HepG2 (cell line): Measurements from ENCODE around the gene SRSF11. TPM values are rescaled to one million over a fixed set of nuclear protein-coding genes. Genes with fewer than 3 reads are reported as not detected.
A peak's percentile ranks its signal among the peaks of the same experiment; 100 is the strongest.

Experiments
- ARNT2 ChIP-seq: sonication (generic); formaldehyde crosslinking; IDR thresholded peaks from 2 replicates; pipeline ENCODE4 v1.8.0; 2022; ENCODE audit warnings: mild to moderate bottlenecking, low read depth, missing genetic modification reagents, moderate library complexity
- CCDC6 ChIP-seq: sonication (generic); formaldehyde crosslinking; IDR thresholded peaks from 2 replicates; pipeline ENCODE4 v1.8.1; 2022; ENCODE audit warnings: mild to moderate bottlenecking, missing genetic modification reagents, moderate library complexity
- FLYWCH1 ChIP-seq: sonication (generic); formaldehyde crosslinking; IDR thresholded peaks from 2 replicates; pipeline ENCODE4 v1.8.1; 2023; ENCODE audit warnings: mild to moderate bottlenecking, missing genetic modification reagents
- FOXM1 ChIP-seq: sonication (generic); formaldehyde crosslinking; IDR thresholded peaks from 2 replicates; pipeline ENCODE4 v1.5.0; 2020; ENCODE audit warnings: missing genetic modification reagents
- REL ChIP-seq: sonication (generic); formaldehyde crosslinking; conservative IDR thresholded peaks from 2 replicates; pipeline ENCODE4 v1.8.0; 2022; ENCODE audit warnings: mild to moderate bottlenecking, missing genetic modification reagents, moderate library complexity
- ZBTB20 ChIP-seq: sonication (generic); formaldehyde crosslinking; IDR thresholded peaks from 2 replicates; pipeline ENCODE4 v1.8.1; 2023; ENCODE audit warnings: missing genetic modification reagents, low read depth, mild to moderate bottlenecking, borderline replicate concordance
- ZFP91 ChIP-seq: sonication (generic); formaldehyde crosslinking; IDR thresholded peaks from 2 replicates; pipeline ENCODE4 v1.9.0; 2022; ENCODE audit warnings: missing genetic modification reagents, mild to moderate bottlenecking, borderline replicate concordance
- ZNF850 ChIP-seq: sonication (generic); formaldehyde crosslinking; conservative IDR thresholded peaks from 2 replicates; pipeline ENCODE4 v1.9.0; 2021; ENCODE audit warnings: mild to moderate bottlenecking, missing genetic modification reagents
- ZSCAN21 ChIP-seq: sonication (generic); formaldehyde crosslinking; IDR thresholded peaks from 2 replicates; pipeline ENCODE4 v1.8.0; 2022; ENCODE audit warnings: mild to moderate bottlenecking, missing genetic modification reagents, moderate library complexity, borderline replicate concordance
- ZXDC ChIP-seq: sonication (generic); formaldehyde crosslinking; IDR thresholded peaks from 2 replicates; pipeline ENCODE4 v1.5.0; 2020; ENCODE audit warnings: mild to moderate bottlenecking, missing genetic modification reagents
- polyA plus RNA-seq, 8 experiments: library from polyadenylated mRNA; depleted of rRNA in 3 of 8; stranded (reverse) in 7 of 8; unstranded in 1 of 8; fragments of >200 nt; fragmentation: Illumina TruSeq in 4 of 8; extraction: Trizol in 4 of 8; gene quantifications; 2 replicates each; pipeline versions ENCODE4 v1.2.1 to v1.2.3, GENCODE V29; 2011 to 2016; ENCODE audit warnings: low read depth in 4 of 8, missing spikeins in 1 of 8, mixed read lengths in 1 of 8; ENCODE audit not compliant: insufficient read depth in 1 of 8
- total RNA-seq, 5 experiments: library from RNA; depleted of rRNA; stranded (reverse); fragments of >200 nt; fragmentation: Illumina TruSeq; extraction: Trizol; gene quantifications; 2 replicates each; pipeline ENCODE4 v1.2.3, GENCODE V29; 2016; ENCODE audit warnings: low read depth in 1 of 5
- TF ChIP-seq, protein P1 (sequence below): sonication (generic); formaldehyde crosslinking; IDR thresholded peaks from 2 replicates; pipeline ENCODE4 v1.5.1; 2020; ENCODE audit warnings: mild to moderate bottlenecking, missing genetic modification reagents, borderline replicate concordance
- TF ChIP-seq, protein P2 (sequence below): IDR thresholded peaks from 2 replicates; pipeline ENCODE4 v1.6.1; 2016; ENCODE audit warnings: missing biosample characterization, missing genetic modification reagents, low read depth
- TF ChIP-seq, protein P3 (sequence below): sonication (generic); formaldehyde crosslinking; IDR thresholded peaks from 2 replicates; pipeline ENCODE4 v1.5.0; 2020; ENCODE audit warnings: missing genetic modification reagents

Gene SRSF11
- total and polyA plus RNA-seq, 2 of the 13 experiments (the other 11 are each of a cell fraction or from before 2014, with no cell fraction given), result 118 to 381 TPM

- TF ChIP-seq ZFP91 (CRISPR knock-in tag), result peak; percentile 94
- peak; percentile 42; the same call in 1 of the 2 replicates for TF ChIP-seq REL (CRISPR knock-in tag)
- TF ChIP-seq, protein P1, sequence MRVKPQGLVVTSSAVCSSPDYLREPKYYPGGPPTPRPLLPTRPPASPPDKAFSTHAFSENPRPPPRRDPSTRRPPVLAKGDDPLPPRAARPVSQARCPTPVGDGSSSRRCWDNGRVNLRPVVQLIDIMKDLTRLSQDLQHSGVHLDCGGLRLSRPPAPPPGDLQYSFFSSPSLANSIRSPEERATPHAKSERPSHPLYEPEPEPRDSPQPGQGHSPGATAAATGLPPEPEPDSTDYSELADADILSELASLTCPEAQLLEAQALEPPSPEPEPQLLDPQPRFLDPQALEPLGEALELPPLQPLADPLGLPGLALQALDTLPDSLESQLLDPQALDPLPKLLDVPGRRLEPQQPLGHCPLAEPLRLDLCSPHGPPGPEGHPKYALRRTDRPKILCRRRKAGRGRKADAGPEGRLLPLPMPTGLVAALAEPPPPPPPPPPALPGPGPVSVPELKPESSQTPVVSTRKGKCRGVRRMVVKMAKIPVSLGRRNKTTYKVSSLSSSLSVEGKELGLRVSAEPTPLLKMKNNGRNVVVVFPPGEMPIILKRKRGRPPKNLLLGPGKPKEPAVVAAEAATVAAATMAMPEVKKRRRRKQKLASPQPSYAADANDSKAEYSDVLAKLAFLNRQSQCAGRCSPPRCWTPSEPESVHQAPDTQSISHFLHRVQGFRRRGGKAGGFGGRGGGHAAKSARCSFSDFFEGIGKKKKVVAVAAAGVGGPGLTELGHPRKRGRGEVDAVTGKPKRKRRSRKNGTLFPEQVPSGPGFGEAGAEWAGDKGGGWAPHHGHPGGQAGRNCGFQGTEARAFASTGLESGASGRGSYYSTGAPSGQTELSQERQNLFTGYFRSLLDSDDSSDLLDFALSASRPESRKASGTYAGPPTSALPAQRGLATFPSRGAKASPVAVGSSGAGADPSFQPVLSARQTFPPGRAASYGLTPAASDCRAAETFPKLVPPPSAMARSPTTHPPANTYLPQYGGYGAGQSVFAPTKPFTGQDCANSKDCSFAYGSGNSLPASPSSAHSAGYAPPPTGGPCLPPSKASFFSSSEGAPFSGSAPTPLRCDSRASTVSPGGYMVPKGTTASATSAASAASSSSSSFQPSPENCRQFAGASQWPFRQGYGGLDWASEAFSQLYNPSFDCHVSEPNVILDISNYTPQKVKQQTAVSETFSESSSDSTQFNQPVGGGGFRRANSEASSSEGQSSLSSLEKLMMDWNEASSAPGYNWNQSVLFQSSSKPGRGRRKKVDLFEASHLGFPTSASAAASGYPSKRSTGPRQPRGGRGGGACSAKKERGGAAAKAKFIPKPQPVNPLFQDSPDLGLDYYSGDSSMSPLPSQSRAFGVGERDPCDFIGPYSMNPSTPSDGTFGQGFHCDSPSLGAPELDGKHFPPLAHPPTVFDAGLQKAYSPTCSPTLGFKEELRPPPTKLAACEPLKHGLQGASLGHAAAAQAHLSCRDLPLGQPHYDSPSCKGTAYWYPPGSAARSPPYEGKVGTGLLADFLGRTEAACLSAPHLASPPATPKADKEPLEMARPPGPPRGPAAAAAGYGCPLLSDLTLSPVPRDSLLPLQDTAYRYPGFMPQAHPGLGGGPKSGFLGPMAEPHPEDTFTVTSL (CRISPR knock-in tag), result peak; percentile 49; the same call in 1 of the 2 replicates
- TF ChIP-seq ZXDC, result no peak
- peak; percentile 88 for TF ChIP-seq ARNT2 (CRISPR knock-in tag)
- TF ChIP-seq, protein P2, sequence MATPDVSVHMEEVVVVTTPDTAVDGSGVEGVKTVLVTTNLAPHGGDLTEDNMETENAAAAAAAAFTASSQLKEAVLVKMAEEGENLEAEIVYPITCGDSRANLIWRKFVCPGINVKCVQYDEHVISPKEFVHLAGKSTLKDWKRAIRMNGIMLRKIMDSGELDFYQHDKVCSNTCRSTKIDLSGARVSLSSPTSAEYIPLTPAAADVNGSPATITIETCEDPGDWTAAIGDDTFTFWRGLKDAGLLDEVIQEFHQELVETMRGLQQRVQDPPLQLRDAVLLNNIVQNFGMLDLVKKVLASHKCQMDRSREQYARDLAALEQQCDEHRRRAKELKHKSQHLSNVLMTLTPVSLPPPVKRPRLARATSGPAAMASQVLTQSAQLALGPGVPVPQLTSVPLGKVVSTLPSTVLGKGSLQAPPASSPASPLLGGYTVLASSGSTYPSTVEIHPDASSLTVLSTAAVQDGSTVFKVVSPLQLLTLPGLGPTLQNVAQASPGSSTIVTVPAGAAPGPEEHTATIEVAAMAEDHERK (CRISPR knock-in tag), result peak; percentile 68
- TF ChIP-seq FLYWCH1 (CRISPR knock-in tag), result no peak
- TF ChIP-seq, protein P3, sequence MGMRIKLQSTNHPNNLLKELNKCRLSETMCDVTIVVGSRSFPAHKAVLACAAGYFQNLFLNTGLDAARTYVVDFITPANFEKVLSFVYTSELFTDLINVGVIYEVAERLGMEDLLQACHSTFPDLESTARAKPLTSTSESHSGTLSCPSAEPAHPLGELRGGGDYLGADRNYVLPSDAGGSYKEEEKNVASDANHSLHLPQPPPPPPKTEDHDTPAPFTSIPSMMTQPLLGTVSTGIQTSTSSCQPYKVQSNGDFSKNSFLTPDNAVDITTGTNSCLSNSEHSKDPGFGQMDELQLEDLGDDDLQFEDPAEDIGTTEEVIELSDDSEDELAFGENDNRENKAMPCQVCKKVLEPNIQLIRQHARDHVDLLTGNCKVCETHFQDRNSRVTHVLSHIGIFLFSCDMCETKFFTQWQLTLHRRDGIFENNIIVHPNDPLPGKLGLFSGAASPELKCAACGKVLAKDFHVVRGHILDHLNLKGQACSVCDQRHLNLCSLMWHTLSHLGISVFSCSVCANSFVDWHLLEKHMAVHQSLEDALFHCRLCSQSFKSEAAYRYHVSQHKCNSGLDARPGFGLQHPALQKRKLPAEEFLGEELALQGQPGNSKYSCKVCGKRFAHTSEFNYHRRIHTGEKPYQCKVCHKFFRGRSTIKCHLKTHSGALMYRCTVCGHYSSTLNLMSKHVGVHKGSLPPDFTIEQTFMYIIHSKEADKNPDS (CRISPR knock-in tag), result 0 out of 2 replicates have a peak, but pooled peaks have one; percentile 50
- TF ChIP-seq ZNF850, result 0 out of 2 replicates have a peak, but pooled peaks have one; percentile 67
- TF ChIP-seq CCDC6 (CRISPR knock-in tag), result peak; percentile 89
- TF ChIP-seq FOXM1 (CRISPR knock-in tag), result no peak
- peak; percentile 78; the same call in 1 of the 2 replicates for TF ChIP-seq ZSCAN21
- TF ChIP-seq ZBTB20 (CRISPR knock-in tag), result no peak; the same call in 1 of the 2 replicates
Observed at GRCh38 chr1:70221238-70222121, at the start of gene SRSF11 (continued).
